Activated CD4-positive, CD25-positive, alpha-beta regulatory T cell treated with anti-CD3 and anti-CD28 coated beads, Interleukin-2, amount 50 U/mL, for 24 hours (primary cell): ENCODE results near the gene EML4.
A peak's percentile ranks its signal among the peaks of the same experiment; 100 is the strongest.
"Not testable (repeated sequence)": the region's sequence is repeated elsewhere in the genome, so short reads cannot be mapped to it uniquely, and the experiment has no call there.

ENCODE experiments used
- ATAC-seq, 2 donors: fragments of 150-1000 bp; cut with Tn5 transposase; one replicate each; pipeline ENCODE4 v1.10.0; 2021; ENCODE audit warnings: mild to moderate bottlenecking in 1 of 2, moderate library complexity in 1 of 2

EML4 gene

GRCh38 chr2:42338567-42339190, 169.5 kb downstream of the EML4 start:
- no peak for ATAC-seq

DNA sequence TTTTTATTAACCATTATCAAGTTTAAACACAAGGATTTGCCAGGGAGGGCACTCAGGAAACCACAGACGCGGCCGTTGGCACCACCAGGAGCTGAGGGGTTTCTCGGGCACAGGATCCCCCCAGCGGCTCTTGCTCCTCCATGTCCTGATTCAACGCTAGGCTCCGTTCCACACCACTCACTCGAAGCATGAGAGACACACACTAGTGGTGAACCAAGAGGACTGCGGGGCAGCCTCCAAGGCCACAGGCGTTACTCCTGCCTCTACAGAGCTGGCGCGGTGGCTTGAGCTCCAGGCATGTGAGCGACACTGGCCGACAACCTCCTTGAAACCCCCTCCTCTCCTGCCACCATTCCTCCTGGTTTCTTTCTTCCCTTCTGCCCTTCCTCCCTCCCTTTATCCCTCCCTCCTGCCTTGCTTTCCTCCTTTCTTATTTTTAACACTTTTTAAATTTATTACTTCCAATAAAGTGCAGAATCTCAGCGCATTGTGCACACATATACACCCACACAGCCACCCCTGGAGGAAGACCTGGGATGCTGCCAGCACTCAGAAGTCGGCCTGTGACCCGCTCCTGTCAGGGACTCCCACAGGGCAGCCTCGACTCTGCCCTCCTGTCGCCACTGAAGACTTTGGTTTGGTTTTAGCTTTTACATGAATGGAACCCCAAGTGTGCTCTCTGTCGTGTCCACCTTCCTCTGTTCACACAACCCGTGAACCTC, 170.2 kb downstream of the EML4 start:
- ATAC-seq = no peak

- no peak for ATAC-seq
Observed at GRCh38 chr2:42340045-42340937, 171.1 kb downstream of the EML4 start.

- no peak for ATAC-seq
Observed at GRCh38 chr2:42340938-42341636, 171.9 kb downstream of the EML4 start.

DNA sequence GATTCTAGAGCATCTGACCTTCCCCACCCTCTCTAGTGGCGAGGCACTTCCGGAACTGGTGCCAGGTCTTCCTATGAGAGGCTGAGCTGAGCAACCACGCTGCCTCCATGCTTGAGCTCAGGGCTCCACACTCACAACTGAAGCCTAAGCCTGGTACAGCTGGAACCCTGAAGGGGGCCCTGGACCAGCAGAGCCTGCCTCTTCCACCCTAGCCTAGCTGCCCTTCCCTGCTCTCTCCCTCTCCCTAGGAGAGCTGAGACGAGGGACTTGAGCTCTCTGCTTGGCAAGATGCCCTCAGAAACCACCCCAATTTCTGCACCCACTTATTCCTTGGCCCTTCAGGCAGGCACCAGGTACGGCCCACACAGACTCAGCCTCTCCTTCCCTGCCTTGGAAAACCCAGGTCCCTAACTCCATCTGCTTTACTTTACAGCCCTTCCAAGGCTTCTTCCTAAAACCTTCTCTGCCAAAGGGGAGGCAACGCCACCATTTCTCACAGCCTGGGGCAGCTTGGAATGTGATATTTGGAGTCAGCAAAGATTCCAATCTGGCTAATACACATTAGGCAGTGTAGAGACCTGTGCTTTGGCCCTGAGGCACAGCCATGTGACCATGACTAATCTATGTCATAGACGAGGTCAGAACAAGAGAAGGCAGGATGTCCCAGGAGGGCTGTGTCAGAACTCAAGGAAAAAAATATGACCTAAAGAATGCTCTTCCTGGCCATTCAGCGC, 173.1 kb downstream of the EML4 start:
- peak; percentile 51 to 71 for ATAC-seq

GRCh38 chr2:42342795-42343241, 173.7 kb downstream of the EML4 start:
- ATAC-seq = no peak

DNA sequence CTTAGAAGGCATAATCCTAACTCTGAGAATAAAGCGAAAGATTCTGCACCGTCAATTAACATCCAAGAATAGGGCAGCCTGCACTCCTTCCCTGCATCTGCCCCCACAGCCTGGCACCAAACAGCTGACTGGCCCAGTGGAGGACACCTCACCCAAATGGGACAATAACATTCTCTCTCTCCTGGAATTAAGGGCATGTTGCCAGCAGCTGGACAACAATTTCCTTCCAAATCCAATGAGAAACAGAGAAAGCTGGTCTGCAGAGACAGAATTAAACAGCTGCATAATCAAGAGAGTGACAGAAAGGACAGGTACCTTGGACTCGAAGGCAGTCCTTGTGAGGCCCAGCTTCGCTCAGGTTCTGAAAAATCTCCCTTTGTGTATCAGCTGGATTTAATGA, 176.8 kb downstream of the EML4 start:
- no peak for ATAC-seq

DNA sequence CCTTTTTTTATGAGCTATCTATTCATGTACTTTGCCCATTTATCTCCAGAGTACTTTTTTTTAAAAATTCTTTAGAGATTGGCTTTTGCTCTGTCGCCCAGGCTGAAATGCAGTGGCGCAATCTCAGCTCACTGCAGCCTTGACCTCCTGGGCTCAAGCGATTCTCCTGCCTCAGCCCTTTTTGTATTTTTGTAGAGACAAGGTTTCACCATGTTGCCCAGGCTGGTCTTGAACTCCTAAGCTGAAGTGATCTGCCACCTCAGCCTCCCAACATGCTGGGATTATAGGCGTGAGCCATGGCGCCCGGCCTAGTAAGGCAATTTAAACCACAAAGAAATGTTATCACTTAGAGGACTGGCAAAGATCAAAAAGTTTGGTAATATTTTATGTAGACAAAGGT, 177.7 kb downstream of the EML4 start:
- ATAC-seq = not testable (repeated sequence)

GRCh38 chr2:42347518-42347917, 178.4 kb downstream of the EML4 start:
- ATAC-seq = not testable (repeated sequence)

GRCh38 chr2:42348113-42348805, 179.1 kb downstream of the EML4 start:
- no peak for ATAC-seq

GRCh38 chr2:42350434-42351063, 181.4 kb downstream of the EML4 start:
- ATAC-seq = no peak

DNA sequence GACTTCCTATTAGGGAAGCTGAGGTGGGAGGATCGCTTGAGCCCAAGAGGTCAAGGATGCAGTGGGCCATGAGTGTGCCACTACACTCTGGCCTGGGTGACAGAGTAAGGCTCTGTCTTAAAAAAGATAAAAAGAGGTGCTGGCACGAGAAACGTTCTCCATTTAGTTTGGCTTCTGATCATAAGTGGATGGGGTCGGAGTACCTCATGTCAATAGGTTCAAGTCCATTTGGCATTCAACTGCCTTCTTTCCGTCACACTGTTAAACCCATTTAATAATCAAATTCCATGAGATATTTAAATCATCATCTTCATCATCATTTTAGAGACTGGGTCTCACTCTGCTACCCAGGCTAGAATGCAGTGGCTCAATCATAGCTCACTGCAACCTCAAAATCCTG, 182.7 kb downstream of the EML4 start:
- ATAC-seq = no peak

DNA sequence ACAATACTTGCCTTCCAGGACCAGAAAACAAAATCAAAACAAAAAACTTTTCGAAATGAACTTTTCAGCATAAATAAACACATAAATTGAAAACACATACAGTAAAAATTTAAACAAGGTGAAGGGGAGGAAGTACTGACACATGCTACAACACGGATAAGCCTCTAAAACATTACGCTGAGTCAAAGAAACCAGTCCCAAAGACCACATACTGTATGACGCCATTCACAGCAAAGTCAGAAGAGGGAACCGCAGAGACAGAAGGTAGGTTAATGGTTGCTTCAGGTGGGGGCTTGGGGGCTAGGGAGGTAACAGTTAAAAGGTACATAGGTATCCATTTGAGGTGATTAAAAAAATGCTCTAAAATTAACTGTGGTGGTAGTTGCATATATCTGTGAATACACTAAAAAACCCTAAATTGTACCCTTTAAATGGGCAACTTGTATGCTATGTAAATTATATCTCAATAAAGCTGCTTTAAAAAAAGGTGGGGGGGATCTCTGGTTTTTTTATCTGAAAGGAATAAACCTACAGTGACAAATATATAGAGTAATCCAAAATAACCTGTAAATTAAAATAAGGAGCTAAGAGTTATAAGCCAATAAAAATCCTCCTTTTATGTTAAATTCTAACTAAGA, 184.8 kb downstream of the EML4 start:
- peak; percentile 60 to 73 for ATAC-seq

DNA sequence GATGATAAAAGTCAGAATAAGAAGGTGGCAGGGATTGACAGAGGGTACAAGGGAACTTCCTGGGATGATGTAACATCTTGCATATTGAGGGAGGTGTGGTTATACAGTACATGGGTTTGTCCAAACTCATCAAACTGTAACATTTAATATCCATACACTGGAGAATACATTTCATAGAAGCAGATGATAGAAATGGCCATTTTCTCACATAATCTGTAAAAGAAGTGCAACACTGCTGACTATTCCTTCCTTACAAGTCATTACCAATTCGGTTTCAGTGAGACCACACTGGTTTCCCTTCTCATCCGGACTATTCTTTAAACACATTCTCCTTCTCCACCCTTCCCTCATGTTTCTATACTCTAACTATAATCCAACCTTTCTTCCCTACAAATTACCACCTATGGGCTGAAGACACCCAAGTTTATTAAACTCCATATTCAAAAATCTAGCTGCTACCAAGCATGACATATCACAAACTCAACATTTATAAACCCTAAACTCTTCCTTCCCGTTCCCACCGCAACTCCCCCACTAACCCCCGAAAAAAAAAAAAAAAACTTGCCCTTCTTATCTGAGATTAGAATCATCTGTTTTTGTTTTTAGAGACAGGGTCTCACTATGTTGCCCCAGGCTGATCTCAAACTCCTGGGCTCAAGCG, 190.3 kb downstream of the EML4 start:
- no peak for ATAC-seq

DNA sequence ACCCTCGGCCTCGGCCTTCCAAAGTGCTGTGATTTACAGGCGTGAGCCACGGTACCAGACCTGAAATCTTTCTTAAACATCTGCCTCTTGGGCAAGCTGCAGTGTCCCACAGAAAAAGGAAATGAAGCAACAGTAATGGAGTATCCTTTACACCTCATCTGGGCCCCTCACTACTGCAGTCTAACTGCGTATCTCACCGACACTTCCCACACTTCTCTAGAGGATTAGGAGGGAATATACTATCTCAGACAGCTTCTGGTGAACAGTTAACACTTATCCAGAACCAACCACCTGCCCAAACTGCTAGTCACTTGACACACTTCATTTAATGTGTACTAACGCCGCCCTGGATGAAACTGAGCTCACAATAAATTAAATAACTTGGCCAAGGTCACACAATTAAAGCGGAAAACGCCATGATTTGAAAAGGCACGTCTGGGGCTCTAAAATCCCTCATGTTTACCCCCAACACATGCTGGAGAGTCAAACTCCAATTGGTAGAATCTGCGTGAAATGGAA, 190.9 kb downstream of the EML4 start:
- ATAC-seq = no peak

GRCh38 chr2:42360493-42360889, 191.3 kb downstream of the EML4 start:
- no peak for ATAC-seq

DNA sequence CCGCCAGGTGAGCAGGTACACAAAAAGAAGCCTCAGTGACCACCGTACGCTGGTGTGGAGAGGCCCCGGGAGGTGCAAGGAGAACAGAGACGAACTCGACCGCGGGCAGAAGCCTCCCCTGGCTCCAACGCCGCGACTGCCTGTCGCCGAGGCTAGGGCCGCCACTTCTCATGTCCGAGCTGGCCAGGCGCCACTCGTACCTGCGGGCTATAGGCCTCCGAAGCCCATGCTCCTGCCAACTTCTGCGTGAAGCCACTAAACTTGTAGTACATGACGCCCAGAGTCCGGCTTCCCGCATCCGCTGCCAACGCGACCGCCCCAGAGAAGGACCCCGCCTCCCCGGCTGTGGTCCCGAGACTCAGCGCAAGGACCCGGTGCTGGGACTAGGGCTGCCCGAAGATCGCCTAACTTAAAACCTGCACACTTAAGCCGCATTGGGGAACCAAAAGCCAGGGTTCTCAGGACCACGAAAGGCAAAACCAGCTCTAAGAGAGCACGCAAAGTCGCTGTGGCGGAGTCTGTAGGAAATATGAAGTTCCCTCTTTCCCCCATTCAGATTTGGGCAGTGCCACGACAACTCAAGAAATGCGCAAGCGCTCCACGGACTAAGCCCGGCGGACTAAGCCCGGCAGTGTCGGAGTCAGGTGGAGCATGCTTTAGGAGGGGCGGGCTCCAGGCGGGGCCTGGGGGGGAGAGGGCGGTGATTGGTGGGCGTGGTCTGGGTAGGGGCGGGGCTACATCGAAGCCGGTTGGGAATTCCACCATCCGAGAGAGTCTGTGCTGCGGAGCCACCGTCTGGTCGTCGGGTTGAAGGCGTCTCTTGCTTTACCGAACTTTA, 192.0 kb downstream of the EML4 start, which contains the start of gene COX7A2L:
COX7A2L (minus strand) TSS at position 328 of the 838 bp plus-strand sequence; CDS start at position 272, 56 bp downstream.
- peak; percentile 92 to 94 for ATAC-seq

DNA sequence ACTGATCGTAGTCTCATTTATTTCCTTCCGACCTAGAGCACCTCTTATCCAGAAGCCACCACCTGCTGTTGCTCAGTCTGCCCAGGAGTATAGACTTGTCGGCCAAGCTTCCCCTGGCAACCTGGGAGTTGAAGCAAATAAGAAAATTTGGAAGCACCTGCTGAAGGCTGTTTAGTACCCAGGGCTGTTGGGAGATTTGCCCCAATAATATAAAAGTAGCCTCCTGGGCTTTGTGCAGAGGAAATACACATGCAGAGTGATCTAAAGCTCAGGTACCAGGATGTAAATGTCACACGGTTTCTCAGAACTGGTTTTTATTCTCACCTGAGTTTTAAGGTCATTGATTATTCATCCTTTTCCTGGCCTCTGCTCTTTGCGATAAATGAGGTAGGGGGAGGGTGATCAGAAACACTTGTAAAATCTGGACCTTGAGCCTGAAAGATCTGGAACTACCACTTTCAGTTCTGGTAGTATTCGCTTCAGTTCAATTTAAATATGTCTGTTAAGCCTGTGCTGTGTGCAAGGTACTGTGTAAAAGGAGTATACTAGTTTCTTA, 192.7 kb downstream of the EML4 start:
- ATAC-seq = peak in 1 of 2 donors; percentile 0
